NCI-H1417 treated with DMSO at 0.1 percent for 48 hours (cell line): Measurements from ENCODE around the gene GALNT10.

Experiments
- DNase-seq: peaks from one replicate; lab custom pipeline; 2025; lab: John Stamatoyannopoulos, UW

The GALNT10 gene

GRCh38 chr5:154179846-154180710 lies 10.5 kb upstream of the GALNT10 start:
- DNase-seq, result no peak

GRCh38 chr5:154181161-154181560 lies 9.4 kb upstream of the GALNT10 start:
- DNase-seq, result no peak

- no peak for DNase-seq
These were observed 1.2 kb upstream of the GALNT10 start for GRCh38 chr5:154189256-154189818.

GRCh38 chr5:154189819-154190594 lies 526 bp upstream of the GALNT10 start:
- DNase-seq, result no peak

- no peak for DNase-seq
These were observed 1.1 kb downstream of the GALNT10 start for GRCh38 chr5:154191467-154192261.

- no peak for DNase-seq
These were observed 2.8 kb downstream of the GALNT10 start for GRCh38 chr5:154193283-154193682.

GRCh38 chr5:154193701-154194121 lies 3.2 kb downstream of the GALNT10 start:
- no peak for DNase-seq

GRCh38 chr5:154194345-154195329 lies 4.1 kb downstream of the GALNT10 start:
- no peak for DNase-seq

GRCh38 chr5:154196281-154196680 lies 5.7 kb downstream of the GALNT10 start:
- DNase-seq, result no peak

GRCh38 chr5:154196955-154197652 lies 6.6 kb downstream of the GALNT10 start:
- DNase-seq, result no peak

GRCh38 chr5:154197801-154198491 lies 7.4 kb downstream of the GALNT10 start:
- no peak for DNase-seq

- no peak for DNase-seq
These were observed 8.2 kb downstream of the GALNT10 start for GRCh38 chr5:154198611-154199230.

- no peak for DNase-seq
These were observed 8.7 kb downstream of the GALNT10 start for GRCh38 chr5:154199263-154199662.

GRCh38 chr5:154199671-154200220 lies 9.2 kb downstream of the GALNT10 start:
- no peak for DNase-seq

- DNase-seq, result no peak
These were observed 9.7 kb downstream of the GALNT10 start for GRCh38 chr5:154200221-154200620.

GRCh38 chr5:154201108-154201769 lies 10.7 kb downstream of the GALNT10 start:
- DNase-seq, result no peak

GRCh38 chr5:154202379-154203260 lies 12.1 kb downstream of the GALNT10 start:
- DNase-seq, result no peak
